PC-9 (cell line): ENCODE measurements around the gene USP48.

Experiments used
- EZH2 ChIP-seq: fragments of 200-600 bp; sonication (generic); IDR thresholded peaks from 2 replicates; pipeline ENCODE4 v1.8.0; 2017; ENCODE audit warnings: antibody characterized with exemption, low read depth
- TF ChIP-seq, protein P1 (sequence below): fragments of 200-600 bp; sonication (generic); conservative IDR thresholded peaks from 2 replicates; pipeline ENCODE4 v1.6.1; 2017; ENCODE audit warnings: mixed run types, antibody characterized with exemption, mild to moderate bottlenecking, moderate library complexity

GRCh38 chr1:21701401-21701800 lies 81.5 kb downstream of the USP48 start:
- TF ChIP-seq, protein P1, sequence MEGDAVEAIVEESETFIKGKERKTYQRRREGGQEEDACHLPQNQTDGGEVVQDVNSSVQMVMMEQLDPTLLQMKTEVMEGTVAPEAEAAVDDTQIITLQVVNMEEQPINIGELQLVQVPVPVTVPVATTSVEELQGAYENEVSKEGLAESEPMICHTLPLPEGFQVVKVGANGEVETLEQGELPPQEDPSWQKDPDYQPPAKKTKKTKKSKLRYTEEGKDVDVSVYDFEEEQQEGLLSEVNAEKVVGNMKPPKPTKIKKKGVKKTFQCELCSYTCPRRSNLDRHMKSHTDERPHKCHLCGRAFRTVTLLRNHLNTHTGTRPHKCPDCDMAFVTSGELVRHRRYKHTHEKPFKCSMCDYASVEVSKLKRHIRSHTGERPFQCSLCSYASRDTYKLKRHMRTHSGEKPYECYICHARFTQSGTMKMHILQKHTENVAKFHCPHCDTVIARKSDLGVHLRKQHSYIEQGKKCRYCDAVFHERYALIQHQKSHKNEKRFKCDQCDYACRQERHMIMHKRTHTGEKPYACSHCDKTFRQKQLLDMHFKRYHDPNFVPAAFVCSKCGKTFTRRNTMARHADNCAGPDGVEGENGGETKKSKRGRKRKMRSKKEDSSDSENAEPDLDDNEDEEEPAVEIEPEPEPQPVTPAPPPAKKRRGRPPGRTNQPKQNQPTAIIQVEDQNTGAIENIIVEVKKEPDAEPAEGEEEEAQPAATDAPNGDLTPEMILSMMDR, result no peak
- TF ChIP-seq EZH2, result no peak
